Suppressor macrophage treated with lipopolysaccharide for 1 hour (primary cell): ENCODE measurements around the gene PKNOX2.

ENCODE experiments used
- DNase-seq, 3 donors: peaks; one replicate each; pipeline ENCODE4 v3.0.0-alpha.2; 2020 to 2022

The PKNOX2 gene

DNA sequence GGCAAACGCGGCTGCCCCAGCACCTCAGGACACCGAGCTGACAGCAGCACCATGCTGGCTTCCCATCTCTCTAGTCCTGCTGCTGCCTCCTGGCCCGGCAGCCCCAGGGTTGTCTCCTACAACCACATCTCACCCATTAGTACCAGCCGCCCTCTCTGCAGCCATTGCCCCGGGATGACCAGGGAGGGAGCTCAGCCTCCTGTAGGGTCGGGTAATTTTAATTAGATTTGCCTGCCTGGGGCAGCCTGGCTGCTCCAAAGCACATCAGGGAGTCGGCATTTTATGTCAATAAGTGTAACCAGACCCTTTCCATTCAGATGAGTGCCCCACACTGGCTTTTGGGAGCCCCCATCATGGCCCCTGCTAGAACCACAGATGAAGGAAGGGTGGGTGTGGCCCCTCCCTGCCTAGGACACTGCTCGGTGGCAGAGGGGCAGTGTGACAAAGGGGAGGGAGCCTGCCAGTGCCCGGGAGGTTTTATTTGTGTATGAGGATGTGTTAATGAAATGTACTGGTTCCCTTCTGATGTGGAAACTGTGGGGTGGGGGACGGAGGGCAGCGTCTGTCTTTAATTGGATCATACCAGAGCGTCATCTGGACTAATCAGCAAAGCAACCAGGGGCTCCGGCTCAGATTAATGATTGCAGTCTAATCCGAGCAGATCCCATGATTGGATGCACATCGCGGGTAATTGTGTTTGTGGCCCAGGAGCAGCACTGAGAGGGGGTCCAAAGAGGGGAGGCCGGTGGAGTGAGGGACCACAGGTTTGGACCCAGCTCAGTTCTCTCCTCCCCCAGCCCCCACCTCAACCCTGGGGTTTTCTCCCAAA, 206.2 kb downstream of the PKNOX2 start:
- DNase-seq = no peak

DNA sequence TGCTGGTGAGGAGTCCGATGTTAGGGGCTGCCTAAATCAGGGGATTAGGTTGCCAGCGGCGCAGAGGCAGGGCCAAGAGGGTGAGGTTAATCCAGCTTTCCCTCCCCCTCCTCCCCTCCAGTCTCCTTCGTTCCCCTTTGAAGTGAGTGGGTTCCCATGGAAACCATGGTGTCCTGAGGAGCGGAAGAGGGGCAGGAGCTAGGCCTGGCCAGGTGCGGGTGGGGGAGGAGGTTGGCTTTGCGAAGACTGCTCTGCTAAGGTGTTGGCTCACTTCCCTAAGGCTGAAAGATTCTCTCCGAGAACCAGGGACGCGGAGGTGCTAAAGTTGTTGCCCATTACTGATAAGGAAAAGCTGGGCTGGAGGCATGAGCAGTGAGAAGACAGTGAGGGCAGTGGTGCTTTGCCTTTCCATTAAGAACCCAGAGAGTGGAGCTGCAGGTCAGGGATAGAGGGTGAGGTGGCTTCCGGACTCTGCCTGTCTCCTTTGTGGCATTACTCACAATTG, 206.9 kb downstream of the PKNOX2 start:
- DNase-seq = no peak

DNA sequence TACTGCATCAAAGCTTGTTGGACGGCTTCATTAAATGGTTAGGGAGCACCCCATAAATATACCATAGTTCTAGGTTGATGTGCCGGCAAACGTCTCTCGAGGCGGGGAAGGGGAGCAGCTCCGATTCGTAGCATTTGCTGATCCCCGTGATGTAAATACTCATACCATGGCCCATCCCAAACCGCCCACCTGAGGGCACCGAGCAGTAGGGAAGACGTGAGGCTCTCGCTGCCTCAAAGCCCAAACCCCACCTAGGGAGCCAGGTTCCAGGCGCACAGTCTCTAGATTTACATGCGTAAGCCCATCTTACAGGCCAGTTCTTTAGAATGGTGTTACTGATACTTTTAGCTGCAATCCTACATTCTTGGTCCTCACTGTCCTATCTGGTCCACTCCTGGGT, 207.5 kb downstream of the PKNOX2 start:
- DNase-seq = no peak

DNA sequence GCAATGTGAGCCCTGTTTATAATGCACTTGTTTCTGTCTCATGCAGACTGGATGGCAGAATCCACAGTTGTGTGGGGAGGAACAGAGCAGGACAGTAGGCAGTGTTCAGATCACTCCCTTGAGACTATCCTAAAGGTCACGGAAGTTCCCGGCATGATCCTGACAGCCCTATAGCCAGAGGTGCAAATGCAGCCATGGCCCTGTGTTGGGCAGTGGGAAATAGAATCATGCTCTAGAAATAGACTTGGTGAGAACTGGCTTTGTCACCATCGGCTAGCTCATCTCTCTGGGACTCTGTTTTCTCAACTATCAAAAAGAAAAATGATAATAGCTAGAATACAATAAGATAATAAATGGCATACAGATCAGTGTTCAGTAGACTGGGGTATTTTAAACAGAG, 208.4 kb downstream of the PKNOX2 start:
- no peak for DNase-seq

DNA sequence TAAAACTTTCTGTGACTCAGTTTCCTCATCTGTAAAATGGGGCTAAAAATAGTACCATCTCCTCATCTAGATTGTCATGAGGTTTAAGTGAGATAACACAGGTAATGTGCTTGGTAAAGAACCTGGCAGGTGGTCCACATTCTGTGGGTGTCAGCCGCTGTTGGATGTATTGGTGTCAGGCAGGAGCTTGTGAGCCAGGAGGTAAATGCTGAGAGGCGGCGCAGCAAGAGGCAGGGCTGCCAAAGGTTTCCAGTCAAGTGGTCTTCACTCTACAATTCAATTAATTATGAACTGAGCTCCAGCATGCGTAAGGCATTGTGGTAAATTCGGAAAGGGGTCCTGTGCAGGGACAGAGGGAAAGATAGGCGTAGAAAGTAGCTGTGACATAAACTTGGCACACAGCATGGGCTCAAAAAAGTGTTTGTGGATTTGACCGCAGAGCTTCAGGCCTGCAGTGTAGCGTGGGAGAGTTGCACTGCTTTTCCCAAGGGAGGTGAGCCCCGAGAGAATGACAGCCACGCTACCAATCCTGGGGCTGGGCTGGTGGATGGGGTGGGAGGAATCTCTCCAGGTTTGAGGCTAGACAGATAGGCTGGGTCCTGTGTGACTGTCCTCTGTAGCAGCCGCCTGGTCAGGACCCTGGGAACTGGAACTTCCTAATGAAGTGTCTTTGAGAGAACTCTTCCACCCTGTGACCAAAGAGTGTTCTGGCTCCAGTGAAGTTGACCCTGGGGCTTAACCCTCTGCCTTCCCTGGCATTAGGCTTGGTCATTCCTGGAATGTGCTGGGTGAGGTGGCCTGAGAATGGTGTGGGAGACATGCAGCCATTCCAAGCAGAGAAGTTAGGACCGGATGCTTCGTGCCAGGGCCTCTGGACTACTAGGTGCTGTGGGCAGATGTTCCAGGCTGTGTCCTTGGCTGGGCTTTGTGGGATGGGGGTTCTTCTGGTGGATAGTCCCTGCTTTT, 209.2 kb downstream of the PKNOX2 start:
- DNase-seq = no peak

DNA sequence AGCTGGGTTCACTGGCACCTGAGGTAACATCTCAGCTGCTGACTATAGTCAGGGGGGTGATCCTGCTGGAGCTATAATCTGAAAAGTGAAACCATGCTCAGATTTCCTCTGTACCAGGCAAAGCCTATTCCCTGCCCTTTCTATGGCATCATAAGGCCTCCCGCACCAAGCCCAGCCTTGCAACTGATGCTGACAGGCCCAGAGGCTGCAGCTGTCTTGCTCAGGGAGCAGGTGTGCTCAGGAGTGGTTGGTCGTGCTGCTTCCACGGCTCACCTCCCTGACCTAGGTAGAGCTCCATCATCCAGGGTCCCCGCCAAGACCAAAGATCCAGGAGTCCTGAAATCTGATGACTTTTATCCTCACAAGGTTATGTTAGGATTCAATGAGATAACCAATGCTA, 209.8 kb downstream of the PKNOX2 start:
- DNase-seq = no peak

DNA sequence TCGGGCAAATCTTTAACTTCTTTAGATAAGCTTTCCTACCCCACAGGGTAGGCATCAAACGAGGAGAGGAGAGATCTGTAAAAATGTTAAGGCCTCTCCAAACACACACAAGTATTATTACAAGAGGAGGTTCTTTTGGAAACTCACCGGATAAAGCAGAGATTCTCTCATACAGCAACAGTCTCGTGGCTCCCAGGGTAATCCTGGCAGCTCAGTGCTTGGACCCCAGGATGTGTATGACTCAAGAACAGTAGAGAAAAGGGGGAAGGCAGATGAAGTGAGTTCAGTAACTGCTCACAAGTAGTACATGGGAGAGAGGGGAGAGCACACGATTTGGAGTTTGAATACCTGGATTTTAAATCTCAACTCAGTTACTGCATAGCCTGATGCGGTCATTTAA, 210.6 kb downstream of the PKNOX2 start:
- DNase-seq = no peak

DNA sequence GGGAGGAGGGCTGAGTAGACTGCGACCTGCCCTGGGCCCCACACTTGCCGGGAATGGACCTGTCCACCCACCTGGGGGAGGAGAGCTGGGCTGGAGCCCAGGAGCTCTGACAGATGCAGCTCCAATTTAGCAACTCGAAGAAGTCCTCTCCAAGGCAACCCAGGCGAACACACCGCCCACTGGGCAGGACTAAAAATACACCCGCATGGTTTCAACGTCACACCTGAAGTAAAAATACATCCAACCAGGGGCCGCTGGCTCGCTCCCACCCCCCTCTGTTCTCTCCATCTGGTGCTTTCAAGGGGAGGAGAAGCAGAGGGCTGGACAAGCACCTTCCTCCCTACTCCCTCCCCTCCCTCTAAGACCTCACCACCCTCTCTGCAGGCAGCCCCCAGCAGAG, 211.6 kb downstream of the PKNOX2 start:
- no peak for DNase-seq

DNA sequence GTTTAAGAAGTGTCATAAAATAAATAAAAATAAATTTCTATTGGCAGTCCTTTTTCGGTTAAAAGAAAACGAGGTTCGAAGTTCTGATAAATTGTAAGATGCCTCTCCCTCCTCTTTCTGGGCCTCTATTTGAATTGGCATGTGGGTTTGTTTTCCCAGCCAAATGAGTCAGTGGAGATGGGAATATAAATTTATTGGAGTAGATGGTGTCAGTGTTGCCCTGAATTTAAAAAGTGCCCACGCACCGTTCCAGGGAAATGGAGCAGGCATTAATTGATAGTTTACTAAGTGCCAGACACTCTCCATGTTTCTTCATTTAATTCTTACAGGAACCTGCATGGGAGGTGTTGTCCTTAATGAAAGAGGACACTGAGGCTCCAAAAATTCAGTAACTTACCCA, 212.3 kb downstream of the PKNOX2 start:
- no peak for DNase-seq

DNA sequence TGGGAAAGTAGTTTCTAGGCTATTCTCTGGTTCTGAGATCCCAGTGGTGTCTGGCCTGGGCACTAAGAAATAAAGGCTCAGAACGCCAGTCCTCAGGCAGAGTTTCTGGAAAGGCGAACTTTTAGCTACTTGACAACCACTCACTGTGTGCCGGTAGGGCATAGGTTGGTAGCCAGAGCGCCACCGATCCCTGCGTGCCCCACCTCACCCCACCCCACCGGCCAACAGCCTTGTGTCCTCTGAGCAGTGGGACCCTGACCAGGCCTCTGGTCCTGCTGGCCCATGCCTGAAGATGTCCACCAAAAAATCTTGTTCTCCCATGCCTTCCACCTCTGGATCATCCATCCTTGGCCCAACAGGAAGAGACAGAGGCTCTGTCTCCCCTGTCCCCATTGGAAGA, 213.5 kb downstream of the PKNOX2 start:
- no peak for DNase-seq

DNA sequence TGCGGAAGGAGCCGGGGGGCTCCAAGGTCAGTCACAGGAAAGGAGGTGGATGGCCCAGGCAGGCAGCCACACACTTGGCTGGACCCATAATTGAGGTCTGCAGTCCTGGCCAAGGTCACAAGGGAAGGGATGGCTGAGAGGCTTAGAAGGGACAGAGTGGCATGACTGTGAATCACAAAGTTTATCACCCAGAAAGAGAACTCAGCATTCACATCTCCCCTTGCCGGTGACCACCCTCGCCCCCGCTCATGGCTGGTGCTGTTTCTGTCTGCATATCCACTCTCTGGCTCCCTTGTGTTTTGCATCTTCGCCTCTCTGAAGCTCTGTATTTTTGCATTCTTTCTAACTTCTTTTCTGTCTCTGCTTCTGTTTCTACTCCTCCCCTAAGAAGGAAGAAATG, 214.0 kb downstream of the PKNOX2 start:
- no peak for DNase-seq

DNA sequence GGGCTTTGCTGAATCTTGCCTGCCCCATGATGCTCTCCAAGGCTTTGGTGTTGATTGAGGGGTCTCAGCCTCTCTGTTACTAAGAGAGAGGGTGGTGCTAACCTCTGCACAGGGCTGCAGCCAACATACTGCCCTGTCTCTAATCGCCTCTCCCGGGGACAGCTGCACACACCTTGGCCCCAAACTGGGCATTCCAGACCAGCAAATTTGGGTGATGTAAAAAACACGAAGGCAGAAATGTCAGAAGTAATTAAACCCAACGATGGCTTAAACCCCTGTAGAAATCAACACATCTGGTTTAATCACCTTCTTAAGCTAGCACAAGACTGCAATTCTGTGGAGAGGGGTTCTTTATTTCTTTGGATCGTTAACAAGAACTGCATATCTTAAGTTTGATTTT, 215.0 kb downstream of the PKNOX2 start:
- DNase-seq = no peak

DNA sequence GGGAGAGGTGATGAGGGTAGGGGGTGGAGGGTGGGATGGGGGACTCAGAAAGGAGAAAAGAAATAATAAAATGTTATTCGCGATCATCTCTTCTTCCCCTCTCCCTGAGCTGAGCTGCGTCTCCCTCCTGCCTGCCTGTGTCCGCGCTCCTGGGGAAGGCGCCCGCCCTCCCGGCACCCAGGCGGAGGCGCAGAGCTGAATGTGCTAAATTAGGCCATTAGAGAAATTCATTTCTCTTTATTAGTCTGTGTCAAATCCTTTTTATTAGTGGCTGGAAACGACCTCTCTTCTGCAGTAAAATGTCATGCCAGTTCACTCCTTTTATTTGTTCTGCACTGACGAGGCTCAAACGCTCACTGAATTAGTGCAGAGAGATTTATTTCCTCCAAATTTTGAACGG, 215.4 kb downstream of the PKNOX2 start:
- no peak for DNase-seq

DNA sequence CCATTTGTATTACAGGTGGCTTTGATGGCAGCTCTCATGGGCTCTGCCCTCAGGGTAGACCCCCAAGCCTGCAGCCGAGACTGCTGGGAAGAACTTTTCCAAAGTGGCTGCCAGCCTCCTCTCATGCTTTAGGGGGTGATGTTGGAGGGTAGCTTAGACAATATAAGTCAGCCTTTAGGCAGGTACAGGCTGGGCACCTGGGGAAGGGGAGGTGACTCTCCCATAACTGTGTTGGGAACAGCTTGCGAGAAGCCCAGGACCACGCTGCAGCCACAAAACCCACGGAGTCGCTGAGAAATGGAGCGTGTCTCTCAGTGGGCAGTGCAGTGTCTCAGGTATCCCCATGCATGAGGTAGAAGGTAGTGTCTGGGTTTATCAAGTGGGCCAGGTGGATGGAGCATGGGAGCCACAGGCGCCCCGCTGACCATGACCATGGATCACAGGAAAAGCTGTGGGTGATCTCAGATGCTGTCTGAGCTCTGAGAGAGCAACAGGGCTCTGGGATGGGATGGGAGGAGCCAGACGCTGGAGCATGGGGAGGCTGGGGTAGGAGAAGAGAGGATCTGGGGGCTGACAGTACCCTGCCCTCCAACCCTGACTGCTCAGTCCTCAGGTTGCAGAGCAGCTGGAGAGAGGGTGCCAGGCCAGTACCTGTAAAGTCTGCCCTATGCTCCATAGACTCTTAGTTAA, 216.3 kb downstream of the PKNOX2 start:
- DNase-seq = no peak

DNA sequence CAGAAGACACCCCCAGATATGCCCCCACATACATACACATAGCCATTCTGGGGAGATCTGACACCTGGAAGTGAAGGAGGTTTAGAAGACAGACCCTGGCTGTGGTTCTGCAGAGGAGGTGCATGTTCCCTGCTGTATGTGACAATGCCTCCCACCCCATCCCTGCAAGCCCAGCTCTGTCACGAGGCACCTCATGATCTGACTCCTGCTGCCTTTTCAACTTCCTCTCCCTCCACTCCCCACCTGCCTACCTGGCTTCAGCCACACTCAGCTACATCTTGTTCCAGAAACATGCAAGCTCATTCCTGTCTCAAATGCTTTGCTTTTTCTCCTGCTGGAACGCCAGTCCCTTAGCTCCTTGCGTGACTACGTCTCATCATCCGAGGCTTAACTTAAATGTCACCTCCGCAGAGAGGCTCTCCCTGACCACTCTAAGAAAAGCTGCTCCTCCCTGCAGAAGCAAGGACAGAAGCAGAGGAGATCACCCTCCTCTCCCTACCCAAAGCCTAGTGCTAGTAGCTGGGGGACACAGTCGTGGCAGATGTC, 217.0 kb downstream of the PKNOX2 start:
- DNase-seq = no peak

DNA sequence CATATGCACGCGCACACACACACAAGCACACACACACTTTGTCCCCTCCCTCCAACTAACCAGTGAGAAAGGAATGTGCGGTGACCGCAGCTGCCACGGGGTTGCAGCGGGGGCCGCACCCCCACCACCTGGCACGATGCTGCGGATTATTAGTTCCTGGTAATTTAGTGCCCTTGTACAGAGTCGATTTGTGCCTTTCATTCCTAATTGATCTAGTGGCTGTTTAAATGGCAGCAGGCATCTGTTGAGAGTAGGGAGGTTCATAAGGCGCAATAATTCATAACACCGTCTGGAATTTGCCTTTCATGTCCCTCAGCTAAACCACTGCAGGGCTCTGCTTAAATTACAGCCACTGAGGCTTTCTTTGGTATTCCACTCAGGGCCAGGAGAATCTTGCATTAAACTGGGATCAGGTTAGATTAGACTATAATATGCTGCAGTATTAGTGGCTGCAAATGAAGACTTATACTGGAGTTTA, 217.8 kb downstream of the PKNOX2 start:
- DNase-seq = no peak

DNA sequence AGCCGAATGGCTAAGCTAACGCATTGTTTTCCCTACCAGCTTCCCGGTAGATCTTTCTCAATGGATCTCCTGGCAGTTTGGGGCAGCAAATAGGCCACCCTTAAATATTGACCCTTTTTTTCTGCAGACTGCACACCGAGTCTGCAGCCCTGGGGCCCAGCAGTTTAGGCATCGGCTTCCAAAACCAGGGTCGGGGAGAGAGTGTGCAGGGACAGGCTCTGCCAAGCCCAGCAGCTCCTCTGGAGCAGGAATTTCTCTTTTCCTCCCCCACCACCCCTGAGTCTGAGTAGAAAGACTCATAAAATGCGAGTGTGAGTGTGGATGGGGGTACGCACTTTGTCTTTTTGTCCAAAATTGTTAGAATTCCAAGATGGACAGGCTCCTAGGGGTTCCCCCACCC, 218.3 kb downstream of the PKNOX2 start:
- no peak for DNase-seq

DNA sequence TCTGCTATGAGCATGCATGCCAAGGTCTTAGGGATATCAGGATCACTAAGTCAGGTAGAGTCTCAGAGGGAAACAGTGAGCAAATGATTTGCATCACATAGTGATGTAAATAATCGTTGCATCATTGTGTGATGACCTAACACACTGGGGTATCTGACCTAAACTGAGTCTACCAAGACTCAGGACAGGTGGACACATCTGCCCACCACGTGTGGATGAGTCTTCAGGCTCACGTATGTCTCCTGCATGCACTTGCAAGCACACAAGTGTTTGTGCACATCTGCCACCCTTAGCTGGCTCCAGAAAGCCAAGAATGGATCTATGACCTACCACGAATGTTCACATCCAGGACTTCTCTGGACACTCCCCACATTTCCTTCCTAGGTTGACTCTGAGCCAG, 220.3 kb downstream of the PKNOX2 start:
- DNase-seq = no peak

DNA sequence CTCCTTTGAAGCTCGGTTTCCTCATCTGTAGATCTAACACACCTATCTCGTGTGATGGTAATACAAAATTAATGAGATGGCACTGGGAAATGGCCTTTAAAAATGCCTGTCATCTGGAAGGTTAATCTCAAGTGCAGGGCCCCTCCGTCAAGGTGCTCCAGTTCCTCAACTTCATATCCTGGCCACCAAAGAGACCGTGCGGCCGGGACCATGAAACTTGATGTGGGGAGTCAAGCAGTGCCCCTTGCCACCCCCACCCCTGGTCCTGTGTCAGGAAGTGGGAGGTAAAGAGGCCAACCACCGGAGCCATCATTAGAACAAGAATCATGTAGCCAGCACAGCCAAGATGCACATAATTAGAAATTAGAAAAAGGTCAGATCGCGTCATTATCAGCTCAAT, 223.3 kb downstream of the PKNOX2 start:
- no peak for DNase-seq

DNA sequence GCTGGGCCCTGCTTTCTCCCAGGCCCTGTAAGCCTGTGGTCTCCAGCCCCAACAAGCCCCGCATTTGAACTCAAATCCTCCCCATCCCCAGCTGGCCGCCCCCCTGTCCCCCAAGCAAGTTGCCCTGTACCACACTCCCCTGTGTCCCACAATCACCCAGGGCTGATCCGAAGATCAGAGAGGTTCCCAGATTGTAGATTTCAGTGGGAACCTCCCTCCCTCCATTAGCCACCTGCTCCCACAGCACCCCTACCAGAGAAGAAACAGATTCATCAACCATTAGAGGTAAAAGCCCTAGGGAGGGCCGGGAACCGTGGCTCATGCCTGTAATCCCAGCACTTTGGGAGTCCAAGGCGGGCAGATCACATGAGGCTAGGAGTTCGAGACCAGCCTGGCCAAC, 224.1 kb downstream of the PKNOX2 start:
- no peak for DNase-seq

DNA sequence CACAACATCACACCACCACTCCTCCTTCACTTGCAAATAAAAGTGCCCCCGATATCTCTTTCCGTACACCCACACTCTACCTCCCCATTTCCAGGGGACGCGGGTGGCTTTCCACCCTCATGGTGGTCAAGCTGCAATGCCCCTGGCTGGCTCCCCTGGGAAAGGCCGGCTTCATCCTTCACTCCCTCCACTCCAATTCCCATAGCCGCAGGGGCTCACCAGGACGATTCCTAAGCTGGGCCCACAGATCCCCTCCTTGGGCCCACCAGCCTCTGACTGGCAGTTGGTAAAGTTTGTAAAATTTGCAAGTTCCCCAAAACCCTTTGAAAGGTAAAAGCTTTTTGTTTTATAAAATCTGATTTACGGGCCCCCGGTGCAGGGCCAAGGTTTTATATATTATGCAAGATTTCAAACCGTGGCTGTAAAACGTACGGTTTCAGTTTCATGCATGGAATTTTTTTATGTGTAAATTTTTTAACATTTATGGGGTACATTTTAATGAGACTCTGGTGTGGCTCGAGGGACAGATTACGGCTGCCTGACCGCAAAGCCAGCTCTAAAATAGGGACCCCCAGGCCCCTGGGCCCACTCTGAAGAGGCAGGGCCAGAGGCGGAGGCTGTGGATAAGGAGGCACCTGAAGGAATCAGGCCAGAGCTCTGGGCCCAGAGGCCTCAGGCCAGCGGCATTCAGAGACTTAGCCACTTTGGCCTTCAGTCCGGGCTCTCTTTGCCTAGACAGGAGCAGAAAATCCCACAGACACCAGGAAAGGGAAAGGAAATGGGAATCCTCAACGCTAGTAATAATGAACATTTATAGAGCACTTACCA, 225.0 kb downstream of the PKNOX2 start:
- no peak for DNase-seq

DNA sequence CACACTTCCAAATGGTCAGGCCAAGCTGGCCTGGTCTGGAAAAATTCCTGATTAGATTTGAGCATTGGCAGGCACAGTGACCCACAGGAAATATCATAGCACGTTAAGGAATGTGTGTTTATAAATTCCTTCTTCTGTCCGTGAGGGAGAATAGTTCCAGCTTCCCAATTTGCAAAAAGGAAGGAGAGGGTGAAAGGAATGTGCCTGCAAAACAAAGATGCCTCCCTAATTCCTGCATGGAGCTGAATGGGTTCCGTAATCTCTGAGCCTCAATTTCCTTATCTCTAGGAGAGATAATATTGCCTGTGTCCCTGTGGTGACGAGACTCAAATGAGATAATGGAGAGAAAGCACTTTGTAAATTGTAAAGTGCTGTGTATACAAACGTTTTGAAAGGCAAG, 226.4 kb downstream of the PKNOX2 start:
- no peak for DNase-seq
